ENCODE results near the gene BICD1.

BICD1 gene

GRCh38 chr12:32418903-32419519 lies 312.4 kb downstream of the BICD1 start:
- no peak for DNase-seq

GRCh38 chr12:32419520-32419960 lies 312.9 kb downstream of the BICD1 start:
- no peak for DNase-seq

GRCh38 chr12:32420356-32420755 lies 313.7 kb downstream of the BICD1 start:
- no peak for DNase-seq

GRCh38 chr12:32423559-32423958 lies 316.9 kb downstream of the BICD1 start:
- DNase-seq, result no peak

GRCh38 chr12:32431025-32431424 lies 324.4 kb downstream of the BICD1 start:
- DNase-seq, result no peak
